Esophagus (tissue), 2 donors: ENCODE data around the gene DALRD3. TPM values are rescaled to one million over a fixed set of nuclear protein-coding genes. Genes with fewer than 3 reads are reported as not detected.

Source experiments
- H3K27ac ChIP-seq, 2 donors: one replicate each; pipeline ENCODE4 v1.5.1; 2013; ENCODE audit warnings: low read depth in 2 of 2, mild to moderate bottlenecking in 2 of 2, inconsistent platforms in 1 of 2, low read length in 1 of 2, moderate library complexity in 1 of 2
- H3K27me3 ChIP-seq, 2 donors: one replicate each; pipeline ENCODE4 v1.6.1; 2013; ENCODE audit warnings: low read length in 2 of 2, control low read depth in 1 of 2, mild to moderate bottlenecking in 1 of 2; ENCODE audit not compliant: insufficient read depth in 2 of 2, control insufficient read depth in 1 of 2
- H3K36me3 ChIP-seq, 2 donors: one replicate each; pipeline ENCODE4 v1.6.1; 2013; ENCODE audit warnings: low read length in 1 of 2; ENCODE audit not compliant: control insufficient read depth in 2 of 2, insufficient read depth in 2 of 2
- H3K4me1 ChIP-seq, 2 donors: one replicate each; pipeline ENCODE4 v1.6.1; 2013; ENCODE audit warnings: low read length in 1 of 2; ENCODE audit not compliant: control insufficient read depth in 2 of 2, insufficient read depth in 2 of 2
- H3K4me3 ChIP-seq, 2 donors: one replicate each; pipeline ENCODE4 v1.5.1; 2013; ENCODE audit warnings: low read length in 2 of 2, mild to moderate bottlenecking in 2 of 2, low read depth in 1 of 2, moderate library complexity in 1 of 2
- H3K9me3 ChIP-seq, 2 donors: one replicate each; pipeline ENCODE4 v1.6.1; 2013; ENCODE audit warnings: mild to moderate bottlenecking in 2 of 2, low read depth in 1 of 2, low read length in 1 of 2, moderate library complexity in 1 of 2; ENCODE audit not compliant: control insufficient read depth in 2 of 2, insufficient read depth in 1 of 2
- WGBS, 2 donors: extraction: QIAGEN DNeasy Blood & Tissue Kit; methylation state at CpG; one replicate each; pipeline ENCODE4 v1.1.7; 2013; 5-methylcytosine and 5-hydroxymethylcytosine counted together
- polyA plus RNA-seq, 2 donors: library from polyadenylated mRNA; stranded (reverse); fragments of 200-250 nt; gene quantifications; one replicate each; pipeline ENCODE4 v1.2.3, GENCODE V29; 2013
- donor health status: healthy with polysubstance abuse.
- donor health status: Bipolar disorder and iron deficiency.

Gene DALRD3
- polyA plus RNA-seq, 2 donors: 22.2 to 26.9 TPM

GRCh38 chr3:48984663-48985062 lies 33.7 kb downstream of the DALRD3 start:
- H3K36me3 ChIP-seq: peaks cover 7 to 30% of the 10 kb centered on the region in 2 donors
- H3K4me1 ChIP-seq: peaks cover 3% of the 10 kb centered on the region in 2 donors
- no peak overlapping the region for H3K27ac ChIP-seq
- H3K27me3 ChIP-seq: no peaks in the 10 kb centered on the region
- H3K4me3 ChIP-seq: no peak overlapping the region
- no peaks in the 10 kb centered on the region for H3K9me3 ChIP-seq

DNA sequence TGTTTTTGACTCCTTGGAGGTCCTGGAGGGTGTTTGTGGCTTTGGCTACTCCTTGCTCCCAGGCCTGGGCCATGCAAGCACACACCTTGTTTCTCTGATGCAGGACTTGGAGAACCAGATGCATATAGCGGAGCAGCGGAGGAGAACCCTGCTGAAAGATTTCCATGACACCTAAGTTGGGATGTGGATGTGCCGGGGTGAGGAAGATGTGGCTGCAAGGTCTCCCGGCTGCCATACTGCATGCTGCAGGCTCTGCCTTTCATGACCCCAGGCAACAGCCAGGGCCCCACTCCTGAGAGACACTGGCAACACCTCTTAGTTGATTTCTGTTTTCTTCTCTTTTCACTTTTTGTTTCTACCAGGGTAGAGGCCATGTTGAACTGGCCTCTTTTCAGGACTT lies 35.3 kb downstream of the DALRD3 start:
- no peaks in the 10 kb centered on the region for H3K4me1 ChIP-seq
- H3K36me3 ChIP-seq: peaks cover 11 to 38% of the 10 kb centered on the region in 2 donors

DNA sequence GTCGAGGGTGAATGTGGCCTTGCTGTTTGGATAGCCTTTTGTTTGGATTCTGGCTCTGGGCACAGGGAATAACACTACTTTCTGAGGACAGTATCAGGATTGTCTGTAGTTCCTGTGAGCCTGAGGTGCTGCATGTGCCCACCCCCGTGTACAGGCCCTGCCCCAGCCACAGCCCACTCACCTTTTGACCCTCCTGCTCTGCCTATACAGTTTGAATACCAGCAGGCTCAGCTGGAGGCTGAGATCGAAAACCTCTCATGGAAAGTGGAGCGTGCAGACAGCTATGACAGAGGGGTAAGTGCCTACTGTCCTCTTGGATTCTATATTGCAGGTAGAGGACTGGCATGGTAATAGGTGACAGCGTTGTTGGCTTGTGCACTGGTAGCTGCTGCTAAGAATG lies 35.7 kb downstream of the DALRD3 start:
- peaks cover 11 to 38% of the 10 kb centered on the region in 2 donors for H3K36me3 ChIP-seq
- H3K9me3 ChIP-seq: no peaks in the 10 kb centered on the region
- no peak overlapping the region for H3K4me3 ChIP-seq
- H3K4me1 ChIP-seq: no peaks in the 10 kb centered on the region
- 81 to 84% methylated on average over 5 of the region's 5 CpGs for WGBS, 2 donors
- H3K27ac ChIP-seq: no peak overlapping the region
- no peaks in the 10 kb centered on the region for H3K27me3 ChIP-seq

More for the DNA sequence above, 35.3 kb downstream of the DALRD3 start:
- Histone ChIP-seq H3K27ac (no peak overlapping the region), H3K9me3 (no peaks in the 10 kb centered on the region), H3K27me3 (no peaks in the 10 kb centered on the region), H3K4me3 (no peak overlapping the region)
- 92 to 93% methylated on average over 4 of the region's 4 CpGs for WGBS, 2 donors

DNA sequence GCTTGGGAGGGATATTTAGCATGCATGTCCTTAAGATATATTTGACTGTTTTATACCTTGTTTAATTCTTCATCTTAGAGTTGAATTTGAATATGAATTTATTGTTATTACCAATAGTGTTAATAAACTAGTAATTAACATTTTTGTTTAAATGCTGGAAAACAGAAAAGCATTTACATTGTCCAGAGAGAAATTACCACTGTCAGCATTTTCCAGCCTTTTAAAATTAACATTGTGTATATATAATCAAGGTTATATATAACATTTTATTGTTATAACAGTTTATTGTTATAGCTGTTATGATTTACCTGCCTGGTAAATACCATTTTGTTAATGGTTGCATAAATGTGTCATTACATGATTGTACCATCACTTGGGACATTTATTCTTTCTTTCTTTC lies 36.4 kb downstream of the DALRD3 start:
- Histone ChIP-seq H3K27ac (no peak overlapping the region), H3K4me3 (no peak overlapping the region), H3K36me3 (peaks cover 11 to 38% of the 10 kb centered on the region in 2 donors), H3K9me3 (no peaks in the 10 kb centered on the region), H3K4me1 (no peaks in the 10 kb centered on the region), H3K27me3 (no peaks in the 10 kb centered on the region)

GRCh38 chr3:48980295-48980694 lies 38.1 kb downstream of the DALRD3 start:
- no peaks in the 10 kb centered on the region for H3K4me1 ChIP-seq
- WGBS, 2 donors: 94% methylated on average over 4 of the region's 4 CpGs
- no peaks in the 10 kb centered on the region for H3K27me3 ChIP-seq
- peaks cover 11 to 45% of the 10 kb centered on the region in 2 donors for H3K36me3 ChIP-seq
- no peaks in the 10 kb centered on the region for H3K9me3 ChIP-seq
- H3K4me3 ChIP-seq: no peak overlapping the region
- no peak overlapping the region for H3K27ac ChIP-seq

- Histone ChIP-seq H3K36me3 (peaks cover 13 to 44% of the 10 kb centered on the region in 2 donors), H3K4me1 (no peaks in the 10 kb centered on the region), H3K9me3 (no peaks in the 10 kb centered on the region), H3K4me3 (no peak overlapping the region), H3K27me3 (no peaks in the 10 kb centered on the region), H3K27ac (no peak overlapping the region)
- 88 to 95% methylated on average over 3 of the region's 3 CpGs for WGBS, 2 donors
These were observed 38.9 kb downstream of the DALRD3 start for GRCh38 chr3:48979451-48979850.

DNA sequence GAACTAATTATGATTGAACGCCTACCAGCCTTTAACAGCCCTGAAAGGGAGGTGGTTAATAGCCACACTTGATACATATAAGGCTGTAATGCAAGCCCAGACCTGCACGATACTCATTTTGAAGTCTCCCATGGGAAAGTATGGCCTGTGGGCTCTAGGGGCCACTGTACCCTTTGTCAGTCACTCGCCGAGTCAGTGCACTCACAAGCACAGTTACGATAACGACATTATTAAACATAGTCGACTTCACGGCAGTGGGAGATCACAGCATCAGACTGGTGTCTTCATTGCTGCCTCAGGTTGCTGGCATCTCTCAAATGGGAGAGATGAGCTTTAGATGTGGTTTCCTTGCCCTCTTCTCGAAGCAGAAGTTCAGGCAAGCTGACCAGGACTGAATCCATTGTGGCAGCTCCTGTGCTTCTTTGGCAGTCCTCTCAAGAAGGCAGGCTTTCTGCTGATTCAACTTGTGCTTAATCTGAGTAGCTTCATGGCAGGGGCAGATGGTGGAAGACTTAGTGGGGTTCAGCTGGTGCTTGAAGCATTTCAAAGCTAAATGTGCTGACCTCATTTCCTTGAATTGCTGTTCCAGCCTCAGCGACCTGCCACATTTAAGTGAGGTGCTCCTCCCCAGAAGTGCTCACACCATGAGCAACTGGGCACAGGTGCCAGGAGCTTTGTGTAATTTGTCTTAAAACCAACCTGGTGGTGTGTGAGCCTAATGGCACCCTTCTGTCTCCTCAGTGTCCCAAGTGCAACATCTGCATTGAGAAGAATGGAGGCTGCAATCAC lies 44.1 kb downstream of the DALRD3 start:
- H3K36me3 ChIP-seq: peaks cover 14 to 38% of the 10 kb centered on the region in 2 donors
- WGBS, 2 donors: 90 to 92% methylated on average over 10 of the region's 10 CpGs

DNA sequence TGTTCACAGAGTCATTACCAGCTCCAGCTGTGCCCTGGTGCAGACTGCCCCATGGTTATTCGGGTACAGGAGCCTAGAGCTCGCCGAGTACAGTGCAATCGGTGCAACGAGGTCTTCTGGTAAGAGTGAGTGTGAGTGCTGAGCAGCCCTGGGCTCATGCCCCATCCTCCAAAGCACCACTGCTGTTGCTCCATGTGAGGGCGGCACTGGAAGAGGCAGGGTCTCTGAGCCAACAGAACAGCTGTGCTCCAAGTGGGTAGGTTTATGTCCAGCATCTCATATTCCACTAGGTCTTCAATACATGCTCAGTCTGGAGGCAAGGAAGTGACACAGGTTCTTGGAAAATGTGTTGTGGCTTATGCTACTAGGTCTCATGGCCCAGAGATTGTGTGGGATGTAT lies 47.8 kb downstream of the DALRD3 start:
- Histone ChIP-seq H3K27ac (no peak overlapping the region), H3K27me3 (no peaks in the 10 kb centered on the region), H3K4me3 (no peak overlapping the region), H3K4me1 (no peaks in the 10 kb centered on the region), H3K9me3 (no peaks in the 10 kb centered on the region), H3K36me3 (peaks cover 17 to 32% of the 10 kb centered on the region in 2 donors)
- 92 to 95% methylated on average over 6 of the region's 6 CpGs for WGBS, 2 donors

More for the DNA sequence above, 44.1 kb downstream of the DALRD3 start:
- Histone ChIP-seq H3K4me3 (no peak overlapping the region), H3K27ac (no peak overlapping the region), H3K27me3 (no peaks in the 10 kb centered on the region), H3K9me3 (no peaks in the 10 kb centered on the region), H3K4me1 (no peaks in the 10 kb centered on the region)

DNA sequence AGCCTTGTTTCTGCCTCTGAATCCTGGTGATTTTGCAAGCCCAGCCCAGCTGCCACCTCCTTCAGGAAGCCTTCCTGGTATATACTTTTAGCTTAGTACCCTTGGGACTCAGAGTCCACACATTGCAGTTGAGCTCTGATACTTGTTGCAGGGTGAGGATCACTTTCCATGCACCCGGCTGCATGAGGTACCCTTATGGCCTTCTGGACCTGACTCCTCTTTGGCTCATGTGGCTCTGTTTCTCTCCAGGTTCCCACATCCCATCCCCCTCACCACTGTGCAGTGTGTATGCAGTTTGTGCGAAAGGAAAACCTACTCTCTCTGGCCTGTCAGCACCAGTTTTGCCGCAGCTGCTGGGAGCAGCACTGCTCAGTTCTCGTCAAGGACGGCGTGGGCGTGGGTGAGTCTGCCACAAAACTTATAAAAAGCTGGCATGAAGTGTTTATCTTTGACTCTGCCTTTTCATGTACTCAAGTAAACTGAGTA lies 51.5 kb downstream of the DALRD3 start:
- Histone ChIP-seq H3K36me3 (peaks cover 4 to 24% of the 10 kb centered on the region in 2 donors), H3K9me3 (no peaks in the 10 kb centered on the region), H3K4me3 (no peak overlapping the region), H3K27me3 (no peaks in the 10 kb centered on the region), H3K27ac (no peak overlapping the region), H3K4me1 (no peaks in the 10 kb centered on the region)
- 74 to 79% methylated on average over 7 of the region's 7 CpGs for whole genome bisulfite sequencing, 2 donors

DNA sequence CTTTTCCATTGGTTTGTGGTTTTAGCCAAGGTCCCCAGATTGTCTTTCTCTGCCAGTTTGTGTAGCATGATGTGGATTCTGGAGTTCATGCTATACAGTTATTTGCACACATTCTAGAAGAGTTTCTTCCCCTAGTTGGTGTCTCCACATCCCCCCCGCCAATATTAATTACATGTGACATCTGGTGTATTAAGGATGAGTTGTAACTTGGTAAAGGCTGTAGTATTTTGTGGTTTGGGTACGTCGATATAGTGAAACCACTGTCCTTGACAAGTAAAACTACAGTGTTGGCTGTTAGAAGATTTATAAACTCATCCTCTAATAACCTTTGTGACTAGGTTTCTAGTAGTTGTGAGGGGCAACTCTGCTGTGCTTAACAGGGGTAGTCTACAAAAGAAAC lies 52.0 kb downstream of the DALRD3 start:
- 75 to 87% methylated on average over 3 of the region's 3 CpGs for WGBS, 2 donors
- H3K36me3 ChIP-seq: peaks cover 4 to 19% of the 10 kb centered on the region in 2 donors
- H3K27me3 ChIP-seq: no peaks in the 10 kb centered on the region
- H3K9me3 ChIP-seq: no peaks in the 10 kb centered on the region
- H3K27ac ChIP-seq: no peak overlapping the region
- H3K4me1 ChIP-seq: no peaks in the 10 kb centered on the region
- H3K4me3 ChIP-seq: no peak overlapping the region
